HEK293 (cell line): Measurements from ENCODE around the gene LRRC23.

Experiments used
- EGR2 ChIP-seq: fragments of 450-650 bp; formaldehyde crosslinking; IDR thresholded peaks from 2 replicates; pipeline ENCODE4 v1.5.1; 2016; ENCODE audit warnings: low read depth, missing biosample characterization, missing genetic modification characterization
- GLIS2 ChIP-seq: fragments of 450-650 bp; formaldehyde crosslinking; IDR thresholded peaks from 2 replicates; pipeline ENCODE4 v1.5.1; 2016; ENCODE audit warnings: missing biosample characterization, missing genetic modification characterization
- HOXD13 ChIP-seq: sonication (generic); formaldehyde crosslinking; IDR thresholded peaks from 2 replicates; pipeline ENCODE4 v1.8.0; 2022; ENCODE audit warnings: missing genetic modification reagents, borderline replicate concordance
- KLF1 ChIP-seq: fragments of 450-650 bp; formaldehyde crosslinking; IDR thresholded peaks from 2 replicates; pipeline ENCODE4 v1.5.1; 2016; ENCODE audit warnings: missing biosample characterization, missing genetic modification characterization
- KLF10 ChIP-seq: fragments of 450-650 bp; IDR thresholded peaks from 2 replicates; pipeline ENCODE4 v1.5.1; 2018; ENCODE audit warnings: missing biosample characterization, mild to moderate bottlenecking, missing genetic modification characterization
- MYNN ChIP-seq: fragments of 450-650 bp; formaldehyde crosslinking; IDR thresholded peaks from 2 replicates; pipeline ENCODE4 v1.5.1; 2016; ENCODE audit warnings: missing biosample characterization, missing genetic modification characterization, borderline replicate concordance
- SCRT1 ChIP-seq: fragments of 450-650 bp; formaldehyde crosslinking; IDR thresholded peaks from 2 replicates; pipeline ENCODE4 v1.5.1; 2016; ENCODE audit warnings: missing biosample characterization, missing genetic modification characterization, borderline replicate concordance
- TSHZ1 ChIP-seq: fragments of 450-650 bp; formaldehyde crosslinking; IDR thresholded peaks from 2 replicates; pipeline ENCODE4 v1.5.1; 2016; ENCODE audit warnings: missing biosample characterization, missing genetic modification characterization, borderline replicate concordance
- YY1 ChIP-seq: fragments of 450-650 bp; formaldehyde crosslinking; IDR thresholded peaks from 2 replicates; pipeline ENCODE4 v1.5.1; 2018; ENCODE audit warnings: missing biosample characterization, missing genetic modification characterization
- ZBTB49 ChIP-seq: fragments of 450-650 bp; formaldehyde crosslinking; IDR thresholded peaks from 2 replicates; pipeline ENCODE4 v1.5.1; 2016; ENCODE audit warnings: missing biosample characterization, missing genetic modification characterization, low read depth
- ZEB2 ChIP-seq: fragments of 450-650 bp; formaldehyde crosslinking; IDR thresholded peaks from 2 replicates; pipeline ENCODE4 v1.5.1; 2016; ENCODE audit warnings: missing biosample characterization, missing genetic modification characterization
- ZNF175 ChIP-seq: fragments of 450-650 bp; formaldehyde crosslinking; IDR thresholded peaks from 2 replicates; pipeline ENCODE4 v1.5.1; 2016; ENCODE audit warnings: missing biosample characterization, missing genetic modification characterization
- ZNF214 ChIP-seq: fragments of 450-650 bp; formaldehyde crosslinking; IDR thresholded peaks from 2 replicates; pipeline ENCODE4 v1.5.1; 2017; ENCODE audit warnings: missing biosample characterization, mild to moderate bottlenecking, missing genetic modification characterization, borderline replicate concordance
- ZNF26 ChIP-seq: fragments of 450-650 bp; formaldehyde crosslinking; IDR thresholded peaks from 2 replicates; pipeline ENCODE4 v1.5.1; 2016; ENCODE audit warnings: missing biosample characterization, missing genetic modification characterization
- ZNF280C ChIP-seq: fragments of 450-650 bp; formaldehyde crosslinking; IDR thresholded peaks from 2 replicates; pipeline ENCODE4 v1.5.1; 2016; ENCODE audit warnings: missing biosample characterization, missing genetic modification characterization
- ZNF513 ChIP-seq: fragments of 450-650 bp; IDR thresholded peaks from 2 replicates; pipeline ENCODE4 v1.5.1; 2018; ENCODE audit warnings: missing biosample characterization, missing genetic modification characterization
- ZNF561 ChIP-seq: fragments of 450-650 bp; IDR thresholded peaks from 2 replicates; pipeline ENCODE4 v1.5.1; 2018; ENCODE audit warnings: missing biosample characterization, missing genetic modification characterization, borderline replicate concordance
- ZNF654 ChIP-seq: fragments of 450-650 bp; formaldehyde crosslinking; IDR thresholded peaks from 2 replicates; pipeline ENCODE4 v1.5.1; 2016; ENCODE audit warnings: low read depth, missing biosample characterization, missing genetic modification characterization
- ZNF660 ChIP-seq: fragments of 450-650 bp; IDR thresholded peaks from 2 replicates; pipeline ENCODE4 v1.5.1; 2018; ENCODE audit warnings: missing biosample characterization, mild to moderate bottlenecking, missing genetic modification characterization
- ZNF704 ChIP-seq: fragments of 450-650 bp; formaldehyde crosslinking; IDR thresholded peaks from 2 replicates; pipeline ENCODE4 v1.5.1; 2016; ENCODE audit warnings: missing biosample characterization, missing genetic modification characterization
- ZSCAN23 ChIP-seq: fragments of 450-650 bp; formaldehyde crosslinking; IDR thresholded peaks from 2 replicates; pipeline ENCODE4 v1.5.1; 2016; ENCODE audit warnings: missing biosample characterization, missing genetic modification characterization
- TF ChIP-seq, protein P1 (sequence below): fragments of 450-650 bp; formaldehyde crosslinking; IDR thresholded peaks from 2 replicates; pipeline ENCODE4 v1.5.1; 2016; ENCODE audit warnings: missing biosample characterization, missing genetic modification characterization
- TF ChIP-seq, protein P2 (sequence below): fragments of 450-650 bp; formaldehyde crosslinking; IDR thresholded peaks from 2 replicates; pipeline ENCODE4 v1.5.1; 2016; ENCODE audit warnings: missing biosample characterization, missing genetic modification characterization

The LRRC23 gene

DNA sequence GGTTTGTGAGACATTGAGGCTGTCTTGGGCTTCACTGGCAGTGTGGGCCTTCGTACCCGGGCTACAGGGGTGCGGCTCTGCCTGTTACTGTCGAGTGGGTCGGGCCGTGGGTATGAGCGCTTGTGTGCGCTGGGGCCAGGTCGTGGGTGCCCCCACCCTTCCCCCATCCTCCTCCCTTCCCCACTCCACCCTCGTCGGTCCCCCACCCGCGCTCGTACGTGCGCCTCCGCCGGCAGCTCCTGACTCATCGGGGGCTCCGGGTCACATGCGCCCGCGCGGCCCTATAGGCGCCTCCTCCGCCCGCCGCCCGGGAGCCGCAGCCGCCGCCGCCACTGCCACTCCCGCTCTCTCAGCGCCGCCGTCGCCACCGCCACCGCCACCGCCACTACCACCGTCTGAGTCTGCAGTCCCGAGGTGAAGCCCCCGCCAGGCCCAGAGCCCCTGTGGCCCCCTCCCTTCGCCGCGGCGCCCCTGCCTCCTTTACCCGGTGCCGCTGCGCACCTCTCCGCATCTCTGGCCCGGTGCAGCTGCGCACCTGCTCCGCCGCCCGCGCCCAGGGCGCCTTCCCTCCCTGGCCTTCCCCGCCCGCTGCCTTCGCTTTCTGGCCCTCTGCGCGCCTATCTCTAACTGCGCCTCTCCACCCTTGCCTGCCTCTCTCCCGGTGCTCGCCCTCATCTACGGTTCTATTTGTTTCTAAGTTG is 9.8 kb downstream of the LRRC23 start, which contains the start of gene ENO2 (continued):
- TF ChIP-seq ZNF26 (no peak), YY1 (tag by site-specific recombination) (no peak), ZNF513 (tag by site-specific recombination) (no peak), ZEB2 (tag by site-specific recombination) (peak; percentile 70; the same call in 1 of the 2 replicates), MYNN (tag by site-specific recombination) (no peak), GLIS2 (peak; percentile 35; the same call in 1 of the 2 replicates), ZSCAN23 (tag by site-specific recombination) (no peak), ZNF704 (tag by site-specific recombination) (no peak), ZNF561 (tag by site-specific recombination) (no peak; the same call in 1 of the 2 replicates), ZBTB49 (no peak), KLF1 (tag by site-specific recombination) (peak; percentile 56; the same call in 1 of the 2 replicates), KLF10 (tag by site-specific recombination) (no peak), ZNF660 (tag by site-specific recombination) (no peak), EGR2 (tag by site-specific recombination) (peak; percentile 94), ZNF175 (tag by site-specific recombination) (no peak), ZNF214 (no peak), ZNF280C (tag by site-specific recombination) (no peak), SCRT1 (tag by site-specific recombination) (no peak), ZNF654 (no peak), TSHZ1 (no peak), HOXD13 (CRISPR knock-in tag) (no peak)
- TF ChIP-seq, protein P1, sequence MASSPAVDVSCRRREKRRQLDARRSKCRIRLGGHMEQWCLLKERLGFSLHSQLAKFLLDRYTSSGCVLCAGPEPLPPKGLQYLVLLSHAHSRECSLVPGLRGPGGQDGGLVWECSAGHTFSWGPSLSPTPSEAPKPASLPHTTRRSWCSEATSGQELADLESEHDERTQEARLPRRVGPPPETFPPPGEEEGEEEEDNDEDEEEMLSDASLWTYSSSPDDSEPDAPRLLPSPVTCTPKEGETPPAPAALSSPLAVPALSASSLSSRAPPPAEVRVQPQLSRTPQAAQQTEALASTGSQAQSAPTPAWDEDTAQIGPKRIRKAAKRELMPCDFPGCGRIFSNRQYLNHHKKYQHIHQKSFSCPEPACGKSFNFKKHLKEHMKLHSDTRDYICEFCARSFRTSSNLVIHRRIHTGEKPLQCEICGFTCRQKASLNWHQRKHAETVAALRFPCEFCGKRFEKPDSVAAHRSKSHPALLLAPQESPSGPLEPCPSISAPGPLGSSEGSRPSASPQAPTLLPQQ (tag by site-specific recombination), result peak; percentile 55; the same call in 1 of the 2 replicates
- TF ChIP-seq, protein P2, sequence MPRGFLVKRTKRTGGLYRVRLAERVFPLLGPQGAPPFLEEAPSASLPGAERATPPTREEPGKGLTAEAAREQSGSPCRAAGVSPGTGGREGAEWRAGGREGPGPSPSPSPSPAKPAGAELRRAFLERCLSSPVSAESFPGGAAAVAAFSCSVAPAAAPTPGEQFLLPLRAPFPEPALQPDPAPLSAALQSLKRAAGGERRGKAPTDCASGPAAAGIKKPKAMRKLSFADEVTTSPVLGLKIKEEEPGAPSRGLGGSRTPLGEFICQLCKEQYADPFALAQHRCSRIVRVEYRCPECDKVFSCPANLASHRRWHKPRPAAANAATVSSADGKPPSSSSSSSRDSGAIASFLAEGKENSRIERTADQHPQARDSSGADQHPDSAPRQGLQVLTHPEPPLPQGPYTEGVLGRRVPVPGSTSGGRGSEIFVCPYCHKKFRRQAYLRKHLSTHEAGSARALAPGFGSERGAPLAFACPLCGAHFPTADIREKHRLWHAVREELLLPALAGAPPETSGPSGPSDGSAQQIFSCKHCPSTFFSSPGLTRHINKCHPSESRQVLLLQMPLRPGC, result no peak
